Stimulated activated CD4-positive, alpha-beta T cell treated with anti-CD3 and anti-CD28 coated beads, TNF-alpha, amount 100 ng/mL, for 1 hour (primary cell): ENCODE results near the gene PEX11G.

Source experiments
- DNase-seq, 3 donors: peaks; one replicate each; pipeline ENCODE4 v3.0.0-alpha.2; 2020; ENCODE audit warnings: low read depth in 3 of 3, low spot score in 1 of 3

PEX11G gene

DNA sequence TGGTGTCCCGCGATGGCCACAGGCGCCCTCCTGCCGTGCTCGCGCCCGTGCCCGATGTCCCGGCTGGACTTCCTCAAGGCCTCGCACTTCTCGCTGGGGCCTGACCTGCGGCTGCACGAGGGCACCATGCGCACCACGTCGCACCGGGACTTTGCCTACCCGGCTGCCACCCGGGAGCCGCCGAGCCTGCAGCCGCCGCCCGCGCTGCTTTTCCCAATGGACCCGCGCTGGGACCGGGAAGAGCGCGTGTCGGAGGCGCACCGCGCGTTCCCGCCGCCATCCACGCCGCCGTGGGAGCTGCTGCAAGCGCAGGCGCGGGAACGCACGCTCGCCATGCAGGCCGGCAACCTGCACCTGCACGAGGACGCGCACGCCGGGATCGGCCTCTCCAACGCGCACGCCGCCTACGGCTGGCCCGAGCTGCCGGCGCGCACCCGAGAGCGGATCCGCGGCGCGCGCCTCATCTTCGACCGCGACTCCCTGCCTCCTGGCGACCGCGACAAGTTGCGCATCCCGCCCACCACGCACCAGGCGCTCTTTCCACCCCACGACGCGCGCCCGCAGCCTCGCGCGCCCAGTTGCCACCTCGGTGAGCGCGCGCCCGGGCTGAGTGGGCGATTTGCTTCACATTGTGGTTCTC lies 12.1 kb upstream of the PEX11G start:
- DNase-seq, result peak in 1 of 3 donors; percentile 24

DNA sequence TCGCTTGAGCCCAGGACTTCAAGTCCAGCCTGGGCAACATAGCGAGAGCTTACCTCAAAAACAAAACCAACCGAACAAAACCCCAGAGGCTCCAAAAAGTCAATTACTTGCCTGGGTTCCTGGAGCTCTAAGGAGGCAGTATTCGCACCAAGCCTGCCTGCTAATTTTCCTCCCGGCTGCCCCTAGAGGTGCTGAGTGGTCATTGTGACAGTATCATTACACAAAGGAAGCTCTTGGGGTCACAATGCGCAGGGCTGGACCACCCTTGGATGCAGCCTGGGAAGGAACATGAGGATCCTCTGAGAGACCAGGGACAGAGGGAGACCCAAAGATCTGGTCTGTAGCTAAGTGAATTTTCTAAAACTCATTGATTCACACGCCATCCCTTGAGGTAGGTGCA lies 8.5 kb upstream of the PEX11G start:
- no peak for DNase-seq

- DNase-seq, result no peak
Observed at GRCh38 chr19:7494416-7495098, 5.7 kb upstream of the PEX11G start.

- DNase-seq, result no peak
Observed at GRCh38 chr19:7492558-7492957, 3.7 kb upstream of the PEX11G start.

- no peak for DNase-seq
Observed at GRCh38 chr19:7492142-7492541, 3.3 kb upstream of the PEX11G start.

GRCh38 chr19:7489609-7490044 lies 792 bp upstream of the PEX11G start:
- no peak for DNase-seq

DNA sequence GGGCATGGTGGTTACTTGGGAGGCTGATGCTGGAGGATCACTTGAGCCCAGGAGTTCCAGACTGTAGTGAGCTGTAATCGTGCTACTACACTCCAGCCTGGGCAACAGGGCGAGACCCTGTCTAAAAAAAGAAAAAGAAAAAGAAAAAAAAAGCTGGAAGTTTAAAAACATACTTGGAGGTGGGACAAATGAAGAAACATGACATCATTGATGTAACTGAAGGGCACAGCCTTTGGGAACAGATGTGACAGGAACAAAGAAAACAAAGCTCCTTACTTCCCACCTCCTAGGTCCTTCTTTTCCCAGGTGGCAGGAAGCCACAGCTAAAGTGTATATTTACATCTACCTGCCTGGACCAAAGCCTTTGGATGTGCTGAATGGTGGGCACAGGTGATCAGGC lies 1.9 kb downstream of the PEX11G start:
- no peak for DNase-seq

DNA sequence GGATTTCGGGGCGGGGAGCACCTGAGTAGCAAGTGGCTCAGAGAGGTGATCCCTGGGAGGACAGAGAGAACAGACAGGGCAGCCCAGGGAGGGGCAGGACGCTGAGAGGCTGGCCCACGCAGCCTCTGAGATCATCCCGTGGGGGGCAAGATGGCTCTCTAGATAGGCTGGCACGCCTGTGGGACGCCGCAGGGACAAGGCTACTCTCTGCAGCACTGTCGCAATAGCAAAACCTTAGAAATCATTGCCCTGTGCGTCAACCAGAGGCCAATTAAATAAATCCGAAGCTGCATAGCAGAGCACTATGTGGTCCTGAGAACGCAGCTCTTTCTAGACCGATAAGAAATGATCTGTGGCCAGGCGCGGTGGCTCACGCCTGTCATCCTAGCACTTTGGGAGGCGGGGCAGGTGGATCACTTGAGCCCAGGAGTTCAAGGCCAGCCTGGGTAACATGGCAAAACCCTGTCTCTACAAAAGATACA lies 5.1 kb downstream of the PEX11G start:
- DNase-seq, result no peak

GRCh38 chr19:7482584-7483439 lies 6.0 kb downstream of the PEX11G start:
- no peak for DNase-seq

GRCh38 chr19:7480970-7481255 lies 7.9 kb downstream of the PEX11G start:
- no peak for DNase-seq

DNA sequence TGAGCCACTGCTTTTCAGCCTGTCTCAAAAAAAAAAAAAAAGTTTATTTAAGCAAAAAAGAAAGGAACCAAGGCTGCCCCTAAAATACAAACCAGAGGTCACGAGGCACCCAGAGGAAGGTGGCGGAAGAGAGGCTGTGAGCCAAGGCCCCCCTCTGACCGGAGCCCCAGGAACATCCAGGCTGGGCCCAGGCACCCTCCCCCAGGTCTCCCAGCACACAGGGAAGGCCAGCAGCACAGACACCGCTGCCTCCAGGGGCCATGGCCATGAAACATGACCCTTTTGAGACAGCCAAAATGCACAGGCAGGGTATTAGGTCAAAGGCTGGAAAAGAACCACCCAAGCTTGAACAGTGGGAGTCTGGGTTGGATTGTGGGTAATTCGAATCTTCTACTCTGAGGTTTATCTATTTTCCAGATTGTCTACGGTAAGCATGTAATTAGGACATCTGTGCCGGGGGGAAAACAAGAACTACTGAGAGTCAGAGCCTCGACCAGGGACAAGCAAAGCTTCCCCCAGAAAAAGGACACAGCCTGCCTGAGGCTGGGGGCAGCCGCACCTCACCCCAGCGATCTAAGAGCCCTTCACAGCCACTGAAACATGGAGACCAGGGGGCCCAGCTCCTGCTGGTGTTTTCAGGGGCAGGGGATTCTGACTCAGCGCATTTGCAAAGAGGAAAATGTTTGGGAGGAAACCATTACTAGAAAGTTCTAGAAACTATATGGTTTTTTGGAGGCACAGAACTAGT lies 8.4 kb downstream of the PEX11G start:
- no peak for DNase-seq

DNA sequence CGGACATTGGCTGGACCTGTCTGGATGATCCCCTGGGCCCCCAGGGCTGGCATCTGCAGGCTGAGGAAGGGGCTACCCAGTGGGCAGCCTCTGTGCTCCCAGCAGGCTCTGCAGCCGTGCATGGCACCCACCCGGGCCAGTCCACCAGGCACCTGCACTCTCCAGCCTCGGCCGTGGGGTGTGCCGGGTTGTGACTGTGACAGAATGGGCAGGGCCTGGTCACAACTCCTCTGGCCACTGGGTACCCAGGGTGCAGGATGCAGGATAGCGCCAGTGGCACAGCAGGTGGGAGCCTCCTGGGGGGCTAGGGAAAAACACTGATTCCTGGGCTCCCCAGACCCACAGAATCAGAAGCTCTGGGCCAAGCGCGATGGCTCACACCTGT lies 10.0 kb downstream of the PEX11G start:
- DNase-seq, result no peak

DNA sequence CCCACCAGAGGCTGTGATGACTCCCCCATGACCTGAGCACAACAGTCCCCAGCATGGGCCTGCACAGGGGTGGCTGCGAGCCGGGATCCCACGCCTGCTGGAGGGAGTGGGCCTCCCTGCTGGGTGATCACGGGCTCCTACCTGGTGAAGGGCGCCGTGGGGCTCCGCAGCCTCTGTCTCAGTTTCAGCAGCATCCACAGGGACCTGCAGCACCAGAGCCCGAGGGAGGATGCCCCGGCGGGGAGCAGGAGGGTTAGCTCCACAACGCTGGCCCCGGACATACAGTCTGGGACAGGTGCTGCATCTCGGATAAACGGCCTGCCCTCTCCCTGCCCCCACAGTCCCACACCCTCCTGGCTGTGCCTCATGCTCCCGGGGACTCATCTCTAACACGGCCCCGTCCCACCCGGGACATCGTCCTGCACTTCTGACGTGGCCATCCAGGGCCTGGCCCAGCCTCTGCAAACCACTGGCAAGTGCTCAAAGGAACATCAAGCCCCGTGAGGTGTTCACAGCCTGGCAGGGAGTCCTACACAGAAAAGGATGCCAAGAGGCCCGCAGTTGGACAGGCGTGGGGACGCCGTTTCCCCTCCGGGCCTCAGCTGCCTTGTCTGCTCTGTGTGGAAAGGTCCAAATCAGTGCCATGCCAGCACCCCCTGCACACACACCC lies 10.5 kb downstream of the PEX11G start:
- DNase-seq, result no peak

GRCh38 chr19:7477758-7478157 lies 11.1 kb downstream of the PEX11G start:
- no peak for DNase-seq

GRCh38 chr19:7476777-7477494 lies 11.9 kb downstream of the PEX11G start:
- DNase-seq, result no peak

- DNase-seq, result no peak
Observed at GRCh38 chr19:7476241-7476640, 12.6 kb downstream of the PEX11G start.

GRCh38 chr19:7475665-7476064 lies 13.2 kb downstream of the PEX11G start:
- DNase-seq, result no peak

GRCh38 chr19:7471696-7472615 lies 16.9 kb downstream of the PEX11G start:
- DNase-seq, result no peak
